OCI-LY1 (cell line): ENCODE data around the gene ZNRF3.

Experiments used
- H2AFZ ChIP-seq: fragments of 200-600 bp; sonication (generic), shearing (Covaris generic); 2 replicates; pipeline ENCODE4 v1.6.0; 2014; ENCODE audit warnings: antibody characterized with exemption, mild to moderate bottlenecking, low read length
- H3F3A ChIP-seq: fragments of 200-600 bp; sonication (generic), shearing (Covaris generic); 2 replicates; pipeline ENCODE4 v1.6.0; 2014; ENCODE audit warnings: mild to moderate bottlenecking, antibody characterized with exemption, low read length, moderate library complexity; ENCODE audit not compliant: insufficient read depth
- H3K27ac ChIP-seq: fragments of 200-600 bp; sonication (generic); 2 replicates; pipeline ENCODE4 v1.5.1; 2014; ENCODE audit warnings: low read length, mixed run types, mild to moderate bottlenecking, low read depth; ENCODE audit not compliant: poor library complexity, severe bottlenecking
- H3K27me3 ChIP-seq: fragments of 200-600 bp; sonication (generic); 2 replicates; pipeline ENCODE4 v1.6.0; 2014; ENCODE audit warnings: antibody characterized with exemption, mild to moderate bottlenecking, low read length, moderate library complexity; ENCODE audit not compliant: insufficient read depth
- H3K36me3 ChIP-seq: fragments of 200-600 bp; sonication (generic); 2 replicates; pipeline ENCODE4 v1.6.1; 2014; ENCODE audit warnings: mild to moderate bottlenecking, antibody characterized with exemption, low read length, moderate library complexity, mixed read lengths; ENCODE audit not compliant: insufficient read depth
- H3K4me1 ChIP-seq: fragments of 200-600 bp; sonication (generic); 2 replicates; pipeline ENCODE4 v1.5.1; 2014; ENCODE audit warnings: mild to moderate bottlenecking, low read length, moderate library complexity; ENCODE audit not compliant: insufficient read depth, severe bottlenecking
- H3K4me2 ChIP-seq: fragments of 200-600 bp; sonication (generic), shearing (Covaris generic); 2 replicates; pipeline ENCODE4 v1.6.1; 2014; ENCODE audit warnings: low read length
- H3K4me3 ChIP-seq: fragments of 200-600 bp; sonication (generic); 2 replicates; pipeline ENCODE4 v1.5.1; 2014; ENCODE audit warnings: low read length, low read depth, mild to moderate bottlenecking, mixed read lengths; ENCODE audit not compliant: poor library complexity, severe bottlenecking
- H3K79me2 ChIP-seq: fragments of 200-600 bp; shearing (Covaris generic); 2 replicates; pipeline ENCODE4 v1.6.1; 2016; ENCODE audit warnings: mixed run types, low read length, mixed read lengths; ENCODE audit not compliant: insufficient read depth
- H3K9ac ChIP-seq: fragments of 200-600 bp; sonication (generic), shearing (Covaris generic); 2 replicates; pipeline ENCODE4 v1.6.1; 2014; ENCODE audit warnings: mild to moderate bottlenecking, low read length, mixed read lengths
- H3K9me2 ChIP-seq: fragments of 200-600 bp; sonication (generic), shearing (Covaris generic); 2 replicates; pipeline ENCODE4 v1.6.1; 2014; ENCODE audit warnings: low read depth, mild to moderate bottlenecking, low read length, mixed read lengths
- H3K9me3 ChIP-seq: fragments of 200-600 bp; shearing (Covaris generic); 2 replicates; pipeline ENCODE4 v1.6.1; 2014; ENCODE audit warnings: low read length, mixed read lengths
- H4K20me1 ChIP-seq: fragments of 200-600 bp; sonication (generic), shearing (Covaris generic); 2 replicates; pipeline ENCODE4 v1.6.0; 2016; ENCODE audit warnings: mild to moderate bottlenecking, low read length; ENCODE audit not compliant: insufficient read depth
- CTCF ChIP-seq: fragments of 200-600 bp; sonication (generic), shearing (Covaris generic); IDR thresholded peaks from 2 replicates; pipeline ENCODE4 v1.5.1; 2017; ENCODE audit warnings: mild to moderate bottlenecking, antibody characterized with exemption, low read length, moderate library complexity, mixed read lengths
- EZH2 ChIP-seq: fragments of 200-600 bp; sonication (generic), shearing (Covaris generic); IDR thresholded peaks from 2 replicates; pipeline ENCODE4 v1.8.0; 2017; ENCODE audit warnings: borderline replicate concordance, mixed run types, mild to moderate bottlenecking, antibody characterized with exemption, low read length, moderate library complexity, mixed read lengths

Gene ZNRF3

GRCh38 chr22:29060251-29060869 lies 177.0 kb downstream of the ZNRF3 start:
- Histone ChIP-seq H2AFZ (no peak overlapping the region), H3K9ac (no peak overlapping the region), H3K4me3 (no peak overlapping the region), H3K27ac (no peak overlapping the region), H4K20me1 (no peaks in the 10 kb centered on the region), H3K9me2 (no peaks in the 10 kb centered on the region), H3K27me3 (0 out of 2 replicates have a peak, but pooled peaks cover 3% of the 10 kb centered on the region), H3K79me2 (no peaks in the 10 kb centered on the region), H3K4me1 (no peaks in the 10 kb centered on the region), H3K4me2 (no peak overlapping the region), H3K9me3 (no peaks in the 10 kb centered on the region), H3K36me3 (no peaks in the 10 kb centered on the region), H3F3A (no peaks in the 10 kb centered on the region)
- TF ChIP-seq EZH2 (no peak), CTCF (no peak)

GRCh38 chr22:29060931-29061330 lies 177.6 kb downstream of the ZNRF3 start:
- Histone ChIP-seq H3K36me3 (no peaks in the 10 kb centered on the region), H3K9me3 (no peaks in the 10 kb centered on the region), H4K20me1 (no peaks in the 10 kb centered on the region), H3K9ac (no peak overlapping the region), H3K4me2 (no peak overlapping the region), H3K9me2 (no peaks in the 10 kb centered on the region), H3K4me1 (no peaks in the 10 kb centered on the region), H3K27me3 (0 out of 2 replicates have a peak, but pooled peaks cover 3% of the 10 kb centered on the region), H3K4me3 (no peak overlapping the region), H3F3A (no peaks in the 10 kb centered on the region), H2AFZ (no peak overlapping the region), H3K27ac (no peak overlapping the region), H3K79me2 (no peaks in the 10 kb centered on the region)
- TF ChIP-seq EZH2 (no peak), CTCF (no peak)

- H3K4me3 ChIP-seq: no peak within 1 kb of the TSS
- no peak within 1 kb of the TSS for H3K27ac ChIP-seq
Observed at GRCh38 chr22:29061773-29062172, 178.4 kb downstream of the ZNRF3 start, which contains the start of gene C22orf31. C22orf31 (minus strand) TSS chr22:29061831; CDS start chr22:29061792, 39 bp downstream.

More at GRCh38 chr22:29061773-29062172, 178.4 kb downstream of the ZNRF3 start, which contains the start of gene C22orf31:
- H2AFZ ChIP-seq: no peak within 1 kb of the TSS
- no peak within 1 kb of the TSS for H3K4me2 ChIP-seq
- H3K27me3 ChIP-seq: 0 out of 2 replicates have a peak, but pooled peaks cover 3% of the 10 kb centered on the region
- H3F3A ChIP-seq: no peaks in the 10 kb centered on the region
- no peaks in the 10 kb centered on the region for H3K4me1 ChIP-seq
- no peak for TF ChIP-seq EZH2
- TF ChIP-seq CTCF: no peak
- no peaks in the 10 kb centered on the region for H3K36me3 ChIP-seq
- no peaks in the 10 kb centered on the region for H3K9me2 ChIP-seq
- no peak within 1 kb of the TSS for H3K9ac ChIP-seq
- no peaks in the 10 kb centered on the region for H3K9me3 ChIP-seq
- no peaks in the 10 kb centered on the region for H4K20me1 ChIP-seq
- no peaks in the 10 kb centered on the region for H3K79me2 ChIP-seq
